Neural progenitor cell (in vitro differentiated cells): ENCODE results near the gene SCN9A. TPM values are rescaled to one million over a fixed set of nuclear protein-coding genes. Genes with fewer than 3 reads are reported as not detected.

Experiments
- DNase-seq: peaks from one replicate; pipeline ENCODE4 v3.0.0-alpha.2; 2016; ENCODE audit warnings: low spot score
- H2AFZ ChIP-seq: fragments of 200-600 bp; sonication (generic); replicated peaks from 2 replicates; pipeline ENCODE4 v1.6.1; 2016; ENCODE audit warnings: antibody characterized with exemption
- H3F3A ChIP-seq: fragments of 200-600 bp; sonication (generic); 2 replicates; pipeline ENCODE4 v1.6.1; 2016; ENCODE audit warnings: antibody characterized with exemption, low read depth
- H3K27ac ChIP-seq: fragments of 200-600 bp; sonication (generic); 2 replicates; pipeline ENCODE4 v1.5.1; 2016; ENCODE audit warnings: mild to moderate bottlenecking
- H3K27me3 ChIP-seq: fragments of 200-600 bp; sonication (generic); 2 replicates; pipeline ENCODE4 v1.6.1; 2016; ENCODE audit warnings: mild to moderate bottlenecking, moderate library complexity
- H3K36me3 ChIP-seq: fragments of 200-600 bp; sonication (generic); 2 replicates; pipeline ENCODE4 v1.5.1; 2016
- H3K4me1 ChIP-seq: fragments of 200-600 bp; sonication (generic); 2 replicates; pipeline ENCODE4 v1.6.1; 2016; ENCODE audit warnings: mixed run types
- H3K4me2 ChIP-seq: fragments of 200-600 bp; sonication (generic); 2 replicates; pipeline ENCODE4 v1.6.1; 2016
- H3K4me3 ChIP-seq: fragments of 200-600 bp; sonication (generic); 2 replicates; pipeline ENCODE4 v1.5.1; 2016
- H3K79me2 ChIP-seq: fragments of 200-600 bp; sonication (generic); 2 replicates; pipeline ENCODE4 v1.6.1; 2016; ENCODE audit warnings: low read depth
- H3K9ac ChIP-seq: fragments of 200-600 bp; sonication (generic); 2 replicates; pipeline ENCODE4 v1.6.1; 2016
- H3K9me3 ChIP-seq: fragments of 200-600 bp; sonication (generic); 2 replicates; pipeline ENCODE4 v1.5.1; 2016; ENCODE audit warnings: low read depth
- H4K20me1 ChIP-seq: fragments of 200-600 bp; sonication (generic); 2 replicates; pipeline ENCODE4 v1.6.1; 2016; ENCODE audit warnings: low read depth
- H3K27ac Mint-ChIP-seq: 3 replicates; pipeline ENCODE4 v1.8.0; 2021; ENCODE audit warnings: mixed read lengths
- H3K27me3 Mint-ChIP-seq: 2 replicates; pipeline ENCODE4 v1.8.0; 2022; ENCODE audit warnings: low read depth, mild to moderate bottlenecking, inconsistent platforms, moderate library complexity, mixed read lengths; ENCODE audit not compliant: insufficient read depth
- H3K36me3 Mint-ChIP-seq: 3 replicates; pipeline ENCODE4 v1.8.0; 2021; ENCODE audit warnings: mixed read lengths
- H3K4me1 Mint-ChIP-seq: 3 replicates; pipeline ENCODE4 v1.8.0; 2021; ENCODE audit warnings: mixed read lengths
- H3K4me3 Mint-ChIP-seq: 3 replicates; pipeline ENCODE4 v1.8.0; 2021; ENCODE audit warnings: mild to moderate bottlenecking, moderate library complexity, mixed read lengths
- H3K9me3 Mint-ChIP-seq: 3 replicates; pipeline ENCODE4 v1.8.0; 2020; ENCODE audit warnings: mixed read lengths
- EZH2 ChIP-seq: fragments of 200-600 bp; sonication (generic); IDR thresholded peaks from 2 replicates; pipeline ENCODE4 v1.6.1; 2017; ENCODE audit warnings: antibody characterized with exemption, mild to moderate bottlenecking, moderate library complexity
- EZH2phosphoT487 ChIP-seq: fragments of 200-600 bp; sonication (generic); IDR thresholded peaks from 2 replicates; pipeline ENCODE4 v1.6.1; 2017; ENCODE audit warnings: antibody characterized with exemption
- total RNA-seq: library from RNA; depleted of rRNA; stranded (reverse); fragments of >200 nt; gene quantifications from 2 replicates; pipeline ENCODE4 v1.2.3, GENCODE V29; 2015; ENCODE audit warnings: low replicate concordance
- TF ChIP-seq, protein P1 (sequence below): fragments of 200-600 bp; sonication (generic); IDR thresholded peaks from 2 replicates; pipeline ENCODE4 v1.5.1; 2017; ENCODE audit warnings: antibody characterized with exemption, mild to moderate bottlenecking

Gene SCN9A
- total RNA-seq, 1 donor from 2014 or later, result 1.1 TPM

DNA sequence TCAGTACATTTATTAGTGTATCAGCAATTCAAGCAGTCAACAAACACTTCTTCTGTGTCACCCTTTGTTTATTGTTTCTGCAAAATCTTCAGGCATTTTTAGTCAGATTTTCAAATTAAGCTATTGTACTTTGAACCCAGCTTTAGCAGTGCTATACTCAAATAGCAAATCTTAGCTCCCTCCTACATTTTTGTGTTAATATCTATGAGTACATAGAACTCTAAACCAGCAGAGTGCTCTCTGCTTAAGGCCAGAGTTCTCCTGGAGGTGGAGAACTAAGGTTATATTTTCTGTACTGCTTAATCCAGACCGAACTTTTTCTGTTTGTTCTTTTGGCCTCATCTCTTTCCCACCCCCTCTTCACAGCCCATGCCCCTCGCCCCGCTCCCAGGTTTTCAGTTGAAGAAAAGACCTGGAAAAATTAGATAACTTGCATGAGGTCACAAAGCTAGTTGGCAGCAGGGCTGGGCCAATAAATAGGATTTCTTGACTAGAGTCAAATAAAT is 218.7 kb downstream of the SCN9A start:
- H3K9ac ChIP-seq, result no peak overlapping the region
- H3K4me2 ChIP-seq, result no peak overlapping the region
- TF ChIP-seq EZH2phosphoT487 (no peak), EZH2 (no peak)
- TF ChIP-seq, protein P1, sequence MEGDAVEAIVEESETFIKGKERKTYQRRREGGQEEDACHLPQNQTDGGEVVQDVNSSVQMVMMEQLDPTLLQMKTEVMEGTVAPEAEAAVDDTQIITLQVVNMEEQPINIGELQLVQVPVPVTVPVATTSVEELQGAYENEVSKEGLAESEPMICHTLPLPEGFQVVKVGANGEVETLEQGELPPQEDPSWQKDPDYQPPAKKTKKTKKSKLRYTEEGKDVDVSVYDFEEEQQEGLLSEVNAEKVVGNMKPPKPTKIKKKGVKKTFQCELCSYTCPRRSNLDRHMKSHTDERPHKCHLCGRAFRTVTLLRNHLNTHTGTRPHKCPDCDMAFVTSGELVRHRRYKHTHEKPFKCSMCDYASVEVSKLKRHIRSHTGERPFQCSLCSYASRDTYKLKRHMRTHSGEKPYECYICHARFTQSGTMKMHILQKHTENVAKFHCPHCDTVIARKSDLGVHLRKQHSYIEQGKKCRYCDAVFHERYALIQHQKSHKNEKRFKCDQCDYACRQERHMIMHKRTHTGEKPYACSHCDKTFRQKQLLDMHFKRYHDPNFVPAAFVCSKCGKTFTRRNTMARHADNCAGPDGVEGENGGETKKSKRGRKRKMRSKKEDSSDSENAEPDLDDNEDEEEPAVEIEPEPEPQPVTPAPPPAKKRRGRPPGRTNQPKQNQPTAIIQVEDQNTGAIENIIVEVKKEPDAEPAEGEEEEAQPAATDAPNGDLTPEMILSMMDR, result no peak
- H3F3A ChIP-seq, result no peaks in the 10 kb centered on the region
- no peak overlapping the region for H3K27ac Mint-ChIP-seq
- no peaks in the 10 kb centered on the region for H3K27me3 ChIP-seq
- H3K4me1 Mint-ChIP-seq, result no peaks in the 10 kb centered on the region
- H3K79me2 ChIP-seq, result no peaks in the 10 kb centered on the region
- no peaks in the 10 kb centered on the region for H3K27me3 Mint-ChIP-seq
- no peaks in the 10 kb centered on the region for H3K9me3 Mint-ChIP-seq
- no peak overlapping the region for H2AFZ ChIP-seq
- H3K36me3 ChIP-seq, result no peaks in the 10 kb centered on the region
- no peaks in the 10 kb centered on the region for H3K4me1 ChIP-seq
- H3K36me3 Mint-ChIP-seq, result no peaks in the 10 kb centered on the region
- no peaks in the 10 kb centered on the region for H4K20me1 ChIP-seq
- no peak overlapping the region for H3K27ac ChIP-seq
- H3K9me3 ChIP-seq, result no peaks in the 10 kb centered on the region
- H3K4me3 ChIP-seq, result no peak overlapping the region
- no peak overlapping the region for H3K4me3 Mint-ChIP-seq
- no peak for DNase-seq

GRCh38 chr2:166155589-166155988 is 220.2 kb downstream of the SCN9A start:
- Histone ChIP-seq H3K27me3 (no peaks in the 10 kb centered on the region), H3K79me2 (no peaks in the 10 kb centered on the region), H3F3A (no peaks in the 10 kb centered on the region), H2AFZ (no peak overlapping the region), H3K4me3 (no peak overlapping the region), H4K20me1 (no peaks in the 10 kb centered on the region), H3K36me3 (no peaks in the 10 kb centered on the region), H3K9me3 (no peaks in the 10 kb centered on the region), H3K9ac (no peak overlapping the region), H3K4me2 (no peak overlapping the region), H3K27ac (no peak overlapping the region), H3K4me1 (no peaks in the 10 kb centered on the region)
- H3K36me3 Mint-ChIP-seq, result no peaks in the 10 kb centered on the region
- DNase-seq, result no peak
- H3K9me3 Mint-ChIP-seq, result no peaks in the 10 kb centered on the region
- H3K27me3 Mint-ChIP-seq, result no peaks in the 10 kb centered on the region
- no peak for TF ChIP-seq EZH2phosphoT487
- TF ChIP-seq, protein P1, result no peak
- TF ChIP-seq EZH2, result no peak
- no peak overlapping the region for H3K27ac Mint-ChIP-seq
- no peaks in the 10 kb centered on the region for H3K4me1 Mint-ChIP-seq
- H3K4me3 Mint-ChIP-seq, result no peak overlapping the region

DNA sequence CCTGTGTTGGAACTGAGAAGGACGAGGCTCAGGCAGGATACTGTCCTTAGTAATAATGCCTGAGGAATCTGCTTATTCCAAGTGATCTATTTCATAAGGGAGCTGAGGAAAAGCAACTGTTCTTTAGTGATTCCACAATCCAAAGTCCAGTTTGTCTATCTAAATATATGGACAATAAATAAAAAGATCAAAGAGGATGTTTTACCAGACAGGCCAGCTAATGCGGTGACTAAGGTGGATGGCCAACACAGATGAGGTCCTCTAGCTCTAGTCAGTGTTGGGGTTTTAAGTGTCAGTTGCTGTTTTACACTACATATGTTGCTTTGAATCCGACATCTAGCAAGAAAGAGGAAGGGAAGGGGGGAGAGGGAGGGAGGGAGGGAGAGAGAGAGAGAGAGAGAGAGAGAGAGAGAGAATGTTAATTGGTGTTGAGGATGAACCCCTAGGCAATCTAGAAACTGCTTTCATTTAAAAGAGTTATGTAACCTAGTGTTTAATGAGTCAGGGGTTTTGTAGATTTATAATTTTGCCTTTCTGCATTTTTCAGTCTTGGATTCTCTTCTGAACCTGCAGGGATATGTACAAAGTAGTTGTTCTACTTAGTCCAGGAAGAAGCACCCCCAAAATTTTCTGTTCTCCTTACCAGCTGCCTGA is 220.9 kb downstream of the SCN9A start:
- Histone ChIP-seq H3K27me3 (no peaks in the 10 kb centered on the region), H3F3A (no peaks in the 10 kb centered on the region), H3K79me2 (no peaks in the 10 kb centered on the region), H2AFZ (no peak overlapping the region), H4K20me1 (no peaks in the 10 kb centered on the region), H3K9ac (no peak overlapping the region), H3K27ac (no peak overlapping the region), H3K4me2 (no peak overlapping the region), H3K9me3 (no peaks in the 10 kb centered on the region), H3K36me3 (no peaks in the 10 kb centered on the region), H3K4me1 (no peaks in the 10 kb centered on the region), H3K4me3 (no peak overlapping the region)
- no peak overlapping the region for H3K4me3 Mint-ChIP-seq
- TF ChIP-seq EZH2, result no peak
- no peaks in the 10 kb centered on the region for H3K9me3 Mint-ChIP-seq
- H3K36me3 Mint-ChIP-seq, result no peaks in the 10 kb centered on the region
- no peaks in the 10 kb centered on the region for H3K4me1 Mint-ChIP-seq
- DNase-seq, result no peak
- H3K27me3 Mint-ChIP-seq, result no peaks in the 10 kb centered on the region
- H3K27ac Mint-ChIP-seq, result no peak overlapping the region

DNA sequence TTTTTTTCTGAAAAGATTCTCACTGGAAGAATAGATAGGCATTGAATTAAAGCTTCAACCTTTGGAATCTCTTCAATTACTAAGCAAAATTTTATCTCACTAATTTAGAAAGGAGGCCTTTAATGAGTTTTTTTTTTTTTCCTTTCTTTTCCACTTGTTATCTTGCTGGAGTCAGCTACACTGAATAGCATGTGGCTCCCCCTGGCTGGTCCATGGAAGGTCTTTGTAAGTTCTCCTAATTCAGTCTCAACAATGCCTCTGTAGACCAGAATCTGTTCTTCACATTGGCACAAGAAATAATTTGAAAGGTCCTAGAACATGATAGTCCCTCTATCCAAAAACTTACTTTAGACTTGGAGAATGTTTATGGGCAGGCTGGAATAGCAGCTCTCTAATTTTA is 223.7 kb downstream of the SCN9A start:
- TF ChIP-seq, protein P1, result no peak
- TF ChIP-seq EZH2phosphoT487, result no peak
- no peak for TF ChIP-seq EZH2
- Histone ChIP-seq H3K9me3 (no peaks in the 10 kb centered on the region), H3F3A (no peaks in the 10 kb centered on the region), H3K27ac (no peak overlapping the region), H3K4me2 (no peak overlapping the region), H3K36me3 (no peaks in the 10 kb centered on the region), H3K27me3 (no peaks in the 10 kb centered on the region), H3K79me2 (no peaks in the 10 kb centered on the region), H4K20me1 (no peaks in the 10 kb centered on the region), H3K4me1 (no peaks in the 10 kb centered on the region), H3K9ac (no peak overlapping the region), H2AFZ (no peak overlapping the region), H3K4me3 (no peak overlapping the region)
- Mint-ChIP-seq H3K4me1 (peaks cover 4% of the 10 kb centered on the region), H3K27me3 (peaks cover 2% of the 10 kb centered on the region), H3K9me3 (no peaks in the 10 kb centered on the region), H3K27ac (no peak overlapping the region), H3K4me3 (no peak overlapping the region), H3K36me3 (no peaks in the 10 kb centered on the region)
- DNase-seq, result no peak
